HG03378 (cell line): Measurements from ENCODE around the gene MAPK8IP3.
"Not testable (repeated sequence)": the region's sequence is repeated elsewhere in the genome, so short reads cannot be mapped to it uniquely, and the experiment has no call there.

Source experiments
- ATAC-seq: cut with Tn5 transposase; IDR thresholded peaks from one replicate; pipeline ENCODE4 v1.9.1; 2021; ENCODE audit warnings: mild to moderate bottlenecking, moderate library complexity; ENCODE audit not compliant: unreplicated experiment

Gene MAPK8IP3

GRCh38 chr16:1676661-1677060, 29.3 kb upstream of the MAPK8IP3 start:
- ATAC-seq, result no peak

DNA sequence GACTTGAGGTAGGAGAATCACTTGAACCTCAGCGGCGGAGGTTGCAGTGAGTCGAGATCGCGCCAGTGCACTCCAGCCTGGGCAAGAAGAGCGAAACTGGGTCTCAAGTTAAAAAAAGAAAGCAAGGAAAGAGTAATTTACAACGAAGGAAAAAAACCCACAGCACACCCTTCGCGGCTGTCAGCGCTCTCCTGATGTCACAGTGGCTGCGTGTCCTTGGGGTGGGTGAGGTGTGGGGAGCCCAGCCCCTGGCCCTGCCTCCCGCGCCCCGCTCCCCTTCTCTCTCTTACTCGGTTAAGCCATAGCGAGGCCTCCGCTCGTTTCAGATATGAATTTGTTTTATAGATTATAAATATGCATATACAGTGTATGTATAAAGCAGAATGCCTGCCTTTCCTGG, 28.7 kb upstream of the MAPK8IP3 start:
- no peak for ATAC-seq

GRCh38 chr16:1677942-1678499, 28.0 kb upstream of the MAPK8IP3 start, which contains the start of gene JPT2:
Gene JPT2, plus strand, starts transcription at chr16:1678279. Its CDS starts 34 bp downstream, at chr16:1678313.
- peak; percentile 79 for ATAC-seq

DNA sequence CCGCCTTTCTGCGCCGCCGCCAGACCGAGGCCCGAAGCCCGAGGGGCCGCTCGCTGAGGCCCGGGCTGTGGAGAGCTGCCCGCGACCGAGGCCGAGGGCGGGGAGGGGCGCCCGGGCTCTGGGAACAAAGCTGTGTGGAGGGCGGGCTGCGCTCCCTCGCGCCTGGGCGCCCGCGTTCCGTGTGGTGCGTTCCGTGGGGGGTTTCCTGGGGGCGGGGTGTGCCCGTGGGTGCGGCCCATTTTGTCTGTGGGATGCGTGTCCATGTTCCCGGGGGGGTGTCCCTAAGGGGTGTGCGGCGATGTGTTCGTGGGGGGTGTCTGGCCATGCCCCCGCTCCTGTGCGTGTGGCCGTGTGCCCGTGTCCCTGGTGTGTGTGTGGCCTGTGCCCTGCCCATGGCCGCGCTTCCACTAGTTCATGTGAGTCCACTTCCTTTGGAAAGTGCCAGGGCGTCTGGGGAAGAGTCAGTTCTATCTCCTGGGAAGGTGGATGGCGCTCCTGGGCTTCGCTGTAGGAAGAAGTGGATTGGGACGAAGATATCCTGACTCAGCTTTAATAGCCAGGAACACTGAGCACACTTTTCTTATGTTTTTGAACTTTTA, 27.4 kb upstream of the MAPK8IP3 start:
- ATAC-seq, result no peak

DNA sequence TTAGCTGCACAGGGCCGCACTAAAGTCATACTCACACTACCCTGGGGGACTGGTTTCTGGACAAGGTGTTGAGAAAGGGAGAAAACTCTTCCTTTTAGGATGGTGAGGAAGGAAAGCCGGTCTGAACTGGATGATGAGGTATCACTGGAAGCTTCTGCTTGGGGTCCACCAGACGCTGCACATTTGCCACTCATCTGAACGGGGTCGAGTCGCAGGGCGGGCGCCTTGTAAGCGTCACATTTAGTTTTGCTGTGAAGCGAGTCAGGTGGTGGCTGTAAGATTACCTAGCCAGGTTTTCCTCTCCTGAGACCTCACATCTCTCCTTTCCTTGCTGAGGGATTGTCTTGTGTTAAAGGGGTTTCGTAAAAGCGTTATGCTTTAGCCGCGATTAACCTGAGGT, 25.6 kb upstream of the MAPK8IP3 start:
- ATAC-seq, result no peak

- ATAC-seq, result no peak
Observed at GRCh38 chr16:1681032-1681431, 25.0 kb upstream of the MAPK8IP3 start.

DNA sequence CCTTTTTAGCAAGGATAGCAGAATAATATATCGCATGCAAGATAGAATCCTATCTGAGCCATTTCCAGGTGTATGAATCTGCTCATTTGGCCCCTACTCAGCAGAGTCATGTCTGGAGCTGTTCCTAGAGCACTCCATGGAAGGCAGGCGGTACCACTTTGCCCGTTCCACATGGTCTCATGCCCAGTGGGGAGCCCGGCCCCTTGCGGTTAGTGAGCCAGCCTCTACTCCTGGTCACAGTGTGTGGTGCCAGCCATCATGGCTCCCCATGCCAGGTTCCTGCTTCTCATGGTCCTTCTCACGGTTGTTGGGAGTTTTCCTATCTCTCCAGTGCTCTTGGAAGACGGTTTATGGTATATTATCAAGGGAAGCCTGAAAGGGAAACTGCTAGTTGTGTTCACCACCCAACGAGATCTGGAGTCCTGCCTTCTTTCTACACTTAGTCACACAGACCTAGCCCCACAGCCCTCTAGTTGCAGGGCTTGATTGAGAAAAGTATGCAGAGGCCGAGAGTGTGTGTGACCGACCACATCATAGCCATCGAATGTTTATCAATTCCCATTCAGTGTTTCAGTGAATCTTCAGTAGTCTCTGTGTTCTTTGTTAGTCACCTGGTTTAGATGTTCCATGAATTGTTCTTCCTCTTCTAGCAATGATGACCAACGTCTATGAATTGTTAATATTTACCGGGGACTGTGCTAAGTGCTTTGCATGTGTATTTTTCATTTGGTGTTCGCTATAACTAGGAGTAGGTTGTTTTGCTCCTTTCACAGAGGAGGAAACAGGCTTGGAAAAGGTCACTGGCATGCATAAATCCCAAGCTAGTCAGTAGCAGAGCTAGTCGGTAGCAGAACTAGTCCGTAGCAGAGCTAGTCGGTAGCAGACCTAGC, 18.3 kb upstream of the MAPK8IP3 start:
- ATAC-seq, result no peak

DNA sequence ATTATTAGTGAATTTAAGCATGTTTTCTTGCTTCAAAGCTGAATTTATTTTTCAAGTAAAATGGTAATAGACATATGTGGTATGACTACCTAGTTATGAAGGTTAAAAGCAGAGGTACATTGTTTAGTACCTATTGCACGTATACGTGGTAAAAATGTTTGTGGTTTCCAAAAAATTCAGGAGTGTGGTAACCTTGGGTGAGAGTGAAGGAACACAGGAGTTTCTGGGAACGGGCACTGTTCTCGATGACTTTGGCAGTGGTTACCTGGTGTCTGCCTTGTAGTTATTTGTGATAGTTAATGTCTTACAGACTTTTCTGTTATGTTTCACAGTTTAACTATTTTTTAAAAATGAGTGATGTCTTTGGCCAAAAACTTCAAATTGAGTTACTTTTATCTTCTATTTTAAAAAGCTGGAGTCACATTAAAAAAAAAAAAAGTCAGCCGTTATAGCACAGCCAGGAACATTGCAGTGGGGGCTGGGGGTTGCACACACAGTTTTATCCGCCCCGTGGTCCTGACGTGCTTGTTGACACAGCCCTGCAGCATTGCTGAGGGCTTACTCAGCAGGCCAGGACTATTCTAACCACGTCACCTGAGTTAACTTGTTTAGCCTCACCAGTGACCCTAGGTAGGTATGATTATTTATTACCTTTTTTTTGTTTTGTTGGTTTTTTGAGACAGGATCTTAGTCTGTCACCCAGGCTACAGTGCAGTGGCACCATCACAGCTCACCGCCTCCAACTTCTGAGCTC, 17.0 kb upstream of the MAPK8IP3 start:
- ATAC-seq, result no peak

GRCh38 chr16:1689853-1690252, 16.1 kb upstream of the MAPK8IP3 start:
- no peak for ATAC-seq

DNA sequence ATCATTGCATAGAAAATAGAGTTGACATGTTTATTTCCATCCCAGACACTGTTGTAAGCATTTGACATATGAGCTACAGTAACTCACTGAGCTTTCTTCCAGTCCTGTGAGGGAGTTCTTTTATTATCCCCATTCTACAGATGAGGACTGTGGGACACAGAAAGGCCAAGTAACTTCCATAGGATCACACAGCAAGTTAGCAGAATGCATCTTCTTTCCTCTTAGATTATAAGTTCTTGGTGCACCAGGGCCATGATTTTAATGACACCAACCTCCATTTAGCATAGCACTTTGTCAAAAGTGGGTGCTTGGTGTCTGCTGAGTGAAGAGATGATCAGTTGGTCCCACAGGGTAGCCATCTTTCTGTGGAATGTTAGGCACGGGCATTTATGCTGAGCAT, 15.2 kb upstream of the MAPK8IP3 start:
- no peak for ATAC-seq

GRCh38 chr16:1691276-1691675, 14.7 kb upstream of the MAPK8IP3 start:
- ATAC-seq, result no peak

GRCh38 chr16:1691956-1692355, 14.0 kb upstream of the MAPK8IP3 start:
- no peak for ATAC-seq

DNA sequence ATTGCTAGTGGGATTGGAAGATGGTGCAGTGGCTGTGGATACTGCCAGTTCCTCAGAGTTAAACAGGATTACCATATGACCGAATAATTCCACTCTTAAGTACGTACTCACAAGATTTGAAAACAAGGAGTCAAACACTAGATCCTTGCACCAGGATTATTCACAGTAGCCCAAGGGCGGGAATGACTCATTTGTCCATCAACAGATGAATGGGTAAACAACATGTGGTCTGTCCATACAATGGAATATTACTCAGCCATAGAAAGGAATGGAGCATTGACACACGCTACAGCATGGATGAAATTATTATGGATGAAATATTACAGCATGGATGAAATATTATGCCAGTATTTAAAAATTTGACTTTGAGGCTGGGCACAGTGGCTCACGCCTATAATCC, 9.1 kb upstream of the MAPK8IP3 start:
- ATAC-seq, result no peak

- ATAC-seq, result no peak
Observed at GRCh38 chr16:1698680-1699079, 7.3 kb upstream of the MAPK8IP3 start.

DNA sequence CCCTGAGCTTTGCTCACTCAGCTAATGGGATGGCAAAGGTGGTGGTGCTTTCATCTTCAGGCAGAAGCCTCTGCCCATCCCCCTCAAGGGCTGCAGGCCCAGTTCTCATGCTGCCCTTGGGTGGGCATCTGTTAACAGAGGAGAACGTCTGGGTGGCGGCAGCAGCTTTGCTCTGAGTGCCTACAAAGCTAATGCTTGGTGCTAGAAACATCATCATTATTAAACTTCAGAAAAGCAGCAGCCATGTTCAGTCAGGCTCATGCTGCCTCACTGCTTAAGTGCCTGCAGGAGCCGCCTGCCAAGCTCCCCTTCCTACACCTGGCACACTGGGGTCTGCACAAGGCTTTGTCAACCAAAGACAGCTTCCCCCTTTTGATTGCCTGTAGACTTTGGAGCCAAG, 5.7 kb upstream of the MAPK8IP3 start:
- ATAC-seq, result no peak

GRCh38 chr16:1701216-1701878, 4.6 kb upstream of the MAPK8IP3 start:
- no peak for ATAC-seq

- ATAC-seq, result not testable (repeated sequence)
Observed at GRCh38 chr16:1705324-1705687, 689 bp upstream of the MAPK8IP3 start.

DNA sequence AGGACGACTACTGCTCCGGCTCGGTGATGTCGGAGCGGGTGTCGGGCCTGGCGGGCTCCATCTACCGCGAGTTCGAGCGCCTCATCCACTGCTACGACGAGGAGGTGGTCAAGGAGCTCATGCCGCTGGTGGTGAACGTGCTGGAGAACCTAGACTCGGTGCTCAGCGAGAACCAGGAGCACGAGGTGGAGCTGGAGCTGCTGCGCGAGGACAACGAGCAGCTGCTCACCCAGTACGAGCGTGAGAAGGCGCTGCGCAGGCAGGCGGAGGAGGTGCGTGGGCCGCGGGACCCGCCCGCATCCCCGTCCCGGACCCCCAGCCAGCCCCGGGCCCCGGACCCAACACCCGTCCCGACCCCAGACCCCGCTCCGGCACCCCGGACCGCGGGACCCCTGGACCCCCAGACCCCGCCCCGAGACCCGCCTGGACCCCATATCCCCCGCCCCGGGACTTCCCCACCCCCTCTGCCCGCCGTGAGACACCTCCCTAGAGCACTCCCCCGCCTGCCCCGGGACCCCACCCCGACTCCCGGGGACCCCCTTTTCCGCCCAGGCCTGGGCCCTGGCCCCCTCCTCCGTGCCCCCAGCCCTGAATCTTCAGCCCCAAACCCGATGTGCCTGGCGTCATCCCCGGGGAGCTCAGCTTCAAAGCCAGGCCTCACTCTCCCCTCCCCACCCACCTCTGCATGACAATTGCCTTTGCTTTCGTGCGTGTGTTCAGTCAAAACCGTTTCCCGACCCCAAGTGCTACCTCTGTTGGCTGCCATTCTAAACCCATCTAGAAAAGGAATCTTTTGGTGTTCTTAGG, 594 bp downstream of the MAPK8IP3 start:
- ATAC-seq, result peak; percentile 3

DNA sequence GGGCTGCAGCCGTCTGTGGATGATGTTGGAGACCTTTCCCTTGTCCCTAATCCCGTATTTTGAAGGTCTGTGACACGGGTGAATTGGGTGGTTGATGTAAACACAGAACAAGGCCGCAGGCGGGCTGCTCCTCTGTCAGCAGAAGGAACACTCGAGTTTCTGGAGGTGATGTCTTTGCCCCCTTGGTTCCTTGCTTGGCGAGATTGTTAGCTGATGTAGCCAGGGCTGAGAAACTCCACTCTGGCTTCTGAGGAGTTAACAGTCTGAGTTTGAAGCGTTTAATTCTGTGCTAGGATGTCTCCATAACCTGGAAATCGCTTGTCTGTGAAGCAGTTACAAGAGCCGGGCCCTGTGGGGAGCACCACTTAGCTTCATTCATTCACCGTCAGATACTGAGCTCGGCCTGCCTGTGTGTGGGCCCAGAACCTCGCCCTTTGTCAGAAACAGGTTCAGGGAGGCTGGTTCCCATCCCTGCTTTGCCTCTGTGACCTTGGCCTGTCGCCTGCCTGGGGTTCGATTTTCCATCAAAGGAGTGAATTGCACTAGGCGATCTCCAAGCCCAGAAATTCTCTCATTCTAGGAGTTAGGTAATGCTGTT, 1.3 kb downstream of the MAPK8IP3 start:
- no peak for ATAC-seq
